Heart left ventricle (tissue), 13 donors: ENCODE data around the gene LRP5.

Source experiments
- POLR2A ChIP-seq, 2 donors: fragments of 450-650 bp; IDR thresholded peaks; one replicate each; pipeline ENCODE4 v1.6.1; 2017; ENCODE audit warnings: antibody characterized with exemption in 2 of 2, mild to moderate bottlenecking in 2 of 2, moderate library complexity in 2 of 2
- TF ChIP-seq, protein P1 (sequence below), 12 donors: fragments of 200-600 bp; sonication (generic) in 4 of 12; IDR thresholded peaks; one replicate each; pipeline versions ENCODE4 v1.5.0 to v1.8.0; 2018 to 2022; ENCODE audit warnings: antibody characterized with exemption in 12 of 12, mild to moderate bottlenecking in 5 of 12
- donor health status: ischemic (EF 13 %, LVEDD 7.1; RV severe dilation, severe dysfunction).
- donor health status: DM: no; HTN: yes; CAD: no.
- donor health status: DM: no; HTN: no; CAD: no.
- donor health status: ischemic (EF 25% LVEDD 6.9; RV normal size, moderate dysfunction).
- donor health status: ischemic (EF 25% LVEDD 5.7; RV mildly dilated, moderate dysfunction).
- donor health status: ischemic (EF 35%, LVEDD 5.7; RV mildly dilated, moderate dysfunction).
- donor health status: nonischemic (EF 11% LVEDD 7.7; RV severe dilation, severe dysfunction).
- donor health status: DM: yes; HTN: yes; CAD: no.
- donor health status: PGD.
- donor health status: ischemic (EF 29% LVEDD 5.4; RV normal size, mild dysfunction).
- donor health status: nonischemic (EF 23%, LVEDD 6.1; RV moderate dilation, normal function).

DNA sequence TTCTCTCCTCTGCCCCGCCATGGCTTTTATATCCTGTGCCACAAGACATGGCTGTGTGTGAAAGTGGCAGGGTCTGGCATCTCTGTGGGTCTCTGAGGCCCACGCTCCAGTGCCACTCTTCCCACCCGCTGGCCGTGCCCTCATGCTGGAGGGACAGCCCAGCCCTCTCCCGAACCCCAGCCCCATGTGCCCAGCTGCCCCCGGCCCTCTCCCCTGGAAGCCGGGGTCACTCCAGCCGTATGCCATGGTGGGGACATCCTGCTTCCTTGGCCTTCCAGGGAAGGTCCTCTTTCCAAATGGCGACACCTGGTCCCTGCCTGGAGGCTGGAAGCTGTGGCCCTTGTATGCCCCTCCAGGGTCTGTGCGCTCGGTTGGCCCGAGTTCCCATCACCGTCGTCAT, 84.9 kb downstream of the LRP5 start:
- TF ChIP-seq, protein P1, sequence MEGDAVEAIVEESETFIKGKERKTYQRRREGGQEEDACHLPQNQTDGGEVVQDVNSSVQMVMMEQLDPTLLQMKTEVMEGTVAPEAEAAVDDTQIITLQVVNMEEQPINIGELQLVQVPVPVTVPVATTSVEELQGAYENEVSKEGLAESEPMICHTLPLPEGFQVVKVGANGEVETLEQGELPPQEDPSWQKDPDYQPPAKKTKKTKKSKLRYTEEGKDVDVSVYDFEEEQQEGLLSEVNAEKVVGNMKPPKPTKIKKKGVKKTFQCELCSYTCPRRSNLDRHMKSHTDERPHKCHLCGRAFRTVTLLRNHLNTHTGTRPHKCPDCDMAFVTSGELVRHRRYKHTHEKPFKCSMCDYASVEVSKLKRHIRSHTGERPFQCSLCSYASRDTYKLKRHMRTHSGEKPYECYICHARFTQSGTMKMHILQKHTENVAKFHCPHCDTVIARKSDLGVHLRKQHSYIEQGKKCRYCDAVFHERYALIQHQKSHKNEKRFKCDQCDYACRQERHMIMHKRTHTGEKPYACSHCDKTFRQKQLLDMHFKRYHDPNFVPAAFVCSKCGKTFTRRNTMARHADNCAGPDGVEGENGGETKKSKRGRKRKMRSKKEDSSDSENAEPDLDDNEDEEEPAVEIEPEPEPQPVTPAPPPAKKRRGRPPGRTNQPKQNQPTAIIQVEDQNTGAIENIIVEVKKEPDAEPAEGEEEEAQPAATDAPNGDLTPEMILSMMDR (IDR thresholded peaks at IDR 0.05) = no peak
- no peak for TF ChIP-seq POLR2A (IDR thresholded peaks at IDR 0.05)
